Measurements from ENCODE around the gene DTX3L. TPM values are rescaled to one million over a fixed set of nuclear protein-coding genes. Genes with fewer than 3 reads are reported as not detected.
"Not testable (repeated sequence)": the region's sequence is repeated elsewhere in the genome, so short reads cannot be mapped to it uniquely, and the experiment has no call there.

DTX3L gene
- polyA plus RNA-seq, 4 donors, result 13.9 to 15.9 (median 14.3) TPM

GRCh38 chr3:122560680-122561079 is 3.5 kb upstream of the DTX3L start:
- DNase-seq (ENCODE audit: low read depth in 4 of 4, low spot score in 3 of 4), result peak in 3 of 4 donors; percentile 31 to 63 (median 53)

- no peak for DNase-seq (ENCODE audit: low read depth in 4 of 4, low spot score in 3 of 4)
These were observed 1.0 kb upstream of the DTX3L start for GRCh38 chr3:122562923-122563716.

- DNase-seq (ENCODE audit: low read depth in 4 of 4, low spot score in 3 of 4), result no peak
These were observed 467 bp upstream of the DTX3L start for GRCh38 chr3:122563717-122564025.

- DNase-seq (ENCODE audit: low read depth in 4 of 4, low spot score in 3 of 4), result not testable (repeated sequence)
These were observed 4.0 kb downstream of the DTX3L start for GRCh38 chr3:122568131-122568530.

GRCh38 chr3:122568755-122569154 is 4.6 kb downstream of the DTX3L start:
- DNase-seq (ENCODE audit: low read depth in 4 of 4, low spot score in 3 of 4), result no peak

- no peak for DNase-seq (ENCODE audit: low read depth in 4 of 4, low spot score in 3 of 4)
These were observed 8.8 kb downstream of the DTX3L start for GRCh38 chr3:122572940-122573412.

- DNase-seq (ENCODE audit: low read depth in 4 of 4, low spot score in 3 of 4), result no peak
These were observed 12.2 kb downstream of the DTX3L start for GRCh38 chr3:122576174-122576940.

- DNase-seq (ENCODE audit: low read depth in 4 of 4, low spot score in 3 of 4), result no peak
These were observed 13.4 kb downstream of the DTX3L start, which contains the start of gene PARP15 for GRCh38 chr3:122577409-122578031. TSS of gene PARP15 (plus strand) at chr3:122577650. CDS start at chr3:122577668, 18 bp downstream.

- DNase-seq (ENCODE audit: low read depth in 4 of 4, low spot score in 3 of 4), result no peak
These were observed 14.1 kb downstream of the DTX3L start for GRCh38 chr3:122578069-122578740.

- no peak for DNase-seq (ENCODE audit: low read depth in 4 of 4, low spot score in 3 of 4)
These were observed 16.3 kb downstream of the DTX3L start for GRCh38 chr3:122580470-122580869.

- DNase-seq (ENCODE audit: low read depth in 4 of 4, low spot score in 3 of 4), result no peak
These were observed 17.5 kb downstream of the DTX3L start for GRCh38 chr3:122581622-122582021.

GRCh38 chr3:122582390-122582789 is 18.3 kb downstream of the DTX3L start:
- no peak for DNase-seq (ENCODE audit: low read depth in 4 of 4, low spot score in 3 of 4)

- DNase-seq (ENCODE audit: low read depth in 4 of 4, low spot score in 3 of 4), result no peak
These were observed 22.0 kb downstream of the DTX3L start for GRCh38 chr3:122586098-122586497.

- no peak for DNase-seq (ENCODE audit: low read depth in 4 of 4, low spot score in 3 of 4)
These were observed 22.8 kb downstream of the DTX3L start for GRCh38 chr3:122586773-122587485.

- DNase-seq (ENCODE audit: low read depth in 4 of 4, low spot score in 3 of 4), result no peak
These were observed 23.4 kb downstream of the DTX3L start for GRCh38 chr3:122587572-122587971.

- no peak for DNase-seq (ENCODE audit: low read depth in 4 of 4, low spot score in 3 of 4)
These were observed 25.2 kb downstream of the DTX3L start for GRCh38 chr3:122589297-122589696.

GRCh38 chr3:122590610-122591009 is 26.5 kb downstream of the DTX3L start:
- no peak for DNase-seq (ENCODE audit: low read depth in 4 of 4, low spot score in 3 of 4)

GRCh38 chr3:122594025-122594424 is 29.9 kb downstream of the DTX3L start:
- DNase-seq (ENCODE audit: low read depth in 4 of 4, low spot score in 3 of 4), result no peak

GRCh38 chr3:122598151-122598550 is 34.0 kb downstream of the DTX3L start:
- no peak for DNase-seq (ENCODE audit: low read depth in 4 of 4, low spot score in 3 of 4)

- DNase-seq (ENCODE audit: low read depth in 4 of 4, low spot score in 3 of 4), result no peak
These were observed 34.4 kb downstream of the DTX3L start for GRCh38 chr3:122598556-122598955.

Measured in left renal pelvis (tissue), 4 donors.